ENCODE measurements around the gene ZCCHC14. TPM values are rescaled to one million over a fixed set of nuclear protein-coding genes. Genes with fewer than 3 reads are reported as not detected.

The ZCCHC14 gene
- total RNA-seq, 1 donor from 2014 or later = 11.5 TPM

DNA sequence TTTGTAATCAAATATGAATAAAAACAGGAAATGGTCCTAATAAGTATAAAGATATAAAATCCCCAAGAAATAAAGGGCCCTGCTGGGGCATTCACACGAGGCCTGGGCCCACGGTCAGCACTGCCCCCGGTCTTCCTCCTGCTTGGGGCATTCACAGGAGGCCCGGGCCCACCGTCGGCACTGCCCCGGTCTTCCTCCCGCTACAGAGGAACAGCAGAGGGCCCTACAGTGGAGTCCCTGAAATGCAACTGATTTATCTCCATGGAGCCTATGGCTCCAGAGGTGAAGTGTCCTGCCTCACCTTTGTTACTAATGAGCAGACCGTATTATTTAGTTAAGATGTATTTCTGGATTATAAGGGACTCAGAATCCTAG lies 54.2 kb downstream of the ZCCHC14 start:
- Histone ChIP-seq H3K4me1 (ENCODE audit: control insufficient read depth in 3 of 3, insufficient read depth in 3 of 3, low read length in 3 of 3) (peaks cover 13 to 28% (median 19%) of the 10 kb centered on the region in 3 donors), H3K27ac (ENCODE audit: low read depth, low read length) (no peak overlapping the region), H3K4me3 (ENCODE audit: low read length in 3 of 3) (no peak overlapping the region), H3K9ac (ENCODE audit: low read depth in 1 of 3, low read length in 3 of 3) (no peak overlapping the region), H3K9me3 (ENCODE audit: control insufficient read depth in 3 of 3, low read length in 3 of 3) (no peaks in the 10 kb centered on the region), H3K27me3 (ENCODE audit: control insufficient read depth in 3 of 3, insufficient read depth in 3 of 3, low read length in 3 of 3) (no peaks in the 10 kb centered on the region), H3K36me3 (ENCODE audit: control insufficient read depth in 3 of 3, insufficient read depth in 3 of 3, low read length in 3 of 3) (peaks cover 0 to 2% (median 0%) of the 10 kb centered on the region in 3 donors)

DNA sequence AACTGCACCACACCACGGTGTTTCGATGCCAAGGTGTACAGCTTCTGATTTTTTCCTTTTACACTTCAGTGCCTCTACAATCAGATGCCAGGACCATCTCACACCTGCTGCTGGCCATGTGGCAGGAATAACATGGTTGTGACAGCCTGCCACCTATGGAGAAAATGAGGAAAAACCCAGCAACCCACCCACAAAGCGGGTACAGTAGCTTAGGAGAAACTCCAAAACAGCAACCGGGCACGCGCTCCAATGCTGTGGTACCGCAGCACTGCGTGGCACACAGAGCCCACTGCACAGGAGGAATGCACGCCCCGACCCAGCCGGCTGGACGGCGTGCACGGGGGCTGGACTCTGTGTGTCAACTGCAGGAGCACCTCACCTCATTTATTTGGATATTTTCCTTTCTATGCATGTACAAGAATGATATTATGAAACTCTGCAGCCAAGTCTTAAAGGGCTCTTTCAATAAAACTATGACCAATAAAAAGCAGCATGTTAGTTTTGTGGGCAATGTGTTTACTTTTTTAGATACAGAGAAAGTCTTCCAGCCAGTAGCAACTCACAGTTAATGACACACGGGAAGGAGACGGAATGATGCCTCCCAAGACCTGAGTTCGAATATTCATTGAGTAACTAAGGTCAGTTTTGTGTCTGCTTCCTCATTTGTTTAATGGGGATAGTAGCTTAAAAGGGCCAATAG lies 54.8 kb downstream of the ZCCHC14 start:
- H3K36me3 ChIP-seq (ENCODE audit: control insufficient read depth in 3 of 3, insufficient read depth in 3 of 3, low read length in 3 of 3) = peaks cover 0 to 2% (median 0%) of the 10 kb centered on the region in 3 donors
- no peak overlapping the region for H3K27ac ChIP-seq (ENCODE audit: low read depth, low read length)
- H3K9me3 ChIP-seq (ENCODE audit: control insufficient read depth in 3 of 3, low read length in 3 of 3) = no peaks in the 10 kb centered on the region
- H3K27me3 ChIP-seq (ENCODE audit: control insufficient read depth in 3 of 3, insufficient read depth in 3 of 3, low read length in 3 of 3) = no peaks in the 10 kb centered on the region
- no peak overlapping the region for H3K9ac ChIP-seq (ENCODE audit: low read depth in 1 of 3, low read length in 3 of 3)
- peaks cover 12 to 28% (median 17%) of the 10 kb centered on the region in 3 donors for H3K4me1 ChIP-seq (ENCODE audit: control insufficient read depth in 3 of 3, insufficient read depth in 3 of 3, low read length in 3 of 3)
- no peak overlapping the region for H3K4me3 ChIP-seq (ENCODE audit: low read length in 3 of 3)

DNA sequence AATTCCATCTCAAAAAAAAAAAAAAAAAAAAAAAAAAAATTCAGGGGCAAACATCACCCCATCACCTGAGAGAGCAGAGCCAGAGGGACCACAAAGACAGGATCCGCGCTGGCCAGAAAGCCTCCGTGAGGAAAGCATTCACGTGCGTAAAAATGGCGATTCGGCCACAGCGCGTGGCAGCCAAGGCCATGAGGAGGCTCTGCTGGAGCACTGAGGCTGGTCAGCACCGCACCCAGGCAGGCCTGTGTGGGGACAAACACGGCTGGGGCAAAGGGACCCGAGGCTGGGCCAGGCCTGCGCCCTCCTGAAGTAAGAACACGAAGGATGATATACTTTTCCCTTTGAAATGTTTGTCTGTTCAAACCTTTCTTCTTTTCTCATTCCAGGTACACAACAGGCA lies 55.5 kb downstream of the ZCCHC14 start:
- Histone ChIP-seq H3K4me1 (ENCODE audit: control insufficient read depth in 3 of 3, insufficient read depth in 3 of 3, low read length in 3 of 3) (peaks cover 9 to 24% (median 13%) of the 10 kb centered on the region in 3 donors), H3K9ac (ENCODE audit: low read depth in 1 of 3, low read length in 3 of 3) (no peak overlapping the region), H3K36me3 (ENCODE audit: control insufficient read depth in 3 of 3, insufficient read depth in 3 of 3, low read length in 3 of 3) (peaks cover 2 to 4% (median 3%) of the 10 kb centered on the region in 3 donors), H3K9me3 (ENCODE audit: control insufficient read depth in 3 of 3, low read length in 3 of 3) (no peaks in the 10 kb centered on the region), H3K27ac (ENCODE audit: low read depth, low read length) (no peak overlapping the region), H3K27me3 (ENCODE audit: control insufficient read depth in 3 of 3, insufficient read depth in 3 of 3, low read length in 3 of 3) (no peaks in the 10 kb centered on the region), H3K4me3 (ENCODE audit: low read length in 3 of 3) (no peak overlapping the region)

DNA sequence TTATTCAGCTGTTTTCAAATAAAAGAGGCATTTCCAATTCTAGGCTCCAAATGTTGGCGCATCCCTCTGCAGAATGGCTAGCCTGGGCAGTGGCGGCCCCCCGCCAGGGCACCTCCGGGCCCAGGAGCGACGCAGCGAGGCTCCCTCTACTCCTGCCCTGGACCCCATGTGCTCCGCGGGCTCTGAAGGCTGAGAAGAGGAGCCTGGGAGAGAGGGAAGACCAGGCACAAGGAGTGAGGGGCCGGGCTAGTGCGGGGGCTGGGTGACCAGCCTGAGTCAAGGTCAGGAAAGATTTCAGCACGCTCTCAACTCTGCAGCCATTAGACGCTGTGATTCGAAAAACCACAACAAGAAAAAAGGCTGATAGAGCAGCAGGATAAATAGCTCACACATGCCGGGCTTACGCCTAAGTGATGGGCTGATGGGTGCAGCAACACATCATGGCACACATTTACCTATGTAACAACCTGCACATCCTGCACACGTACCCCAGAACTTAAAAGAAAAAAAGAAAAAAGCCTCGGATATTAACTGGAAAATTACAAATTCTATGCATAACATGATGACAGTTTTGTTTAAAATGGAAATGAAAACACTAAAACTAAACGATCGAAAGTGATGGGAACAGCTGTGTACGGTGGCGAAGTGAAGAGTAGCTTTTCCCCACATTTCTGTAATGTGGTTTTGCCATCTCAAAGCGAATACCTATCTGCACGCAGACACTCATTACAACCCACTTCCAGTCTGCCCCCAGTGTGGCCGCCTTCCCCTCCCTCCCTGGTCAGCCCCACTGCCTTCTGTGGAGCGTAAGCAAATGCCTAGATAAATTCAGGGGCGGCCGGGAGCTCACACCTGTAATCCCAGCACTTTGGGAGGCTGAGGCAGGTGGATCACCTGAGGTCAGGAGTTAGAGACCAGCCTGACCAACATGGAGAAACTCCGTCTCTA lies 56.3 kb downstream of the ZCCHC14 start:
- Histone ChIP-seq H3K4me1 (ENCODE audit: control insufficient read depth in 3 of 3, insufficient read depth in 3 of 3, low read length in 3 of 3) (peaks cover 7 to 18% (median 13%) of the 10 kb centered on the region in 3 donors), H3K9ac (ENCODE audit: low read depth in 1 of 3, low read length in 3 of 3) (no peak overlapping the region), H3K27ac (ENCODE audit: low read depth, low read length) (peak overlapping the region; percentile 45), H3K4me3 (ENCODE audit: low read length in 3 of 3) (no peak overlapping the region), H3K9me3 (ENCODE audit: control insufficient read depth in 3 of 3, low read length in 3 of 3) (no peaks in the 10 kb centered on the region), H3K36me3 (ENCODE audit: control insufficient read depth in 3 of 3, insufficient read depth in 3 of 3, low read length in 3 of 3) (peaks cover 4 to 9% (median 8%) of the 10 kb centered on the region in 3 donors), H3K27me3 (ENCODE audit: control insufficient read depth in 3 of 3, insufficient read depth in 3 of 3, low read length in 3 of 3) (no peaks in the 10 kb centered on the region)

DNA sequence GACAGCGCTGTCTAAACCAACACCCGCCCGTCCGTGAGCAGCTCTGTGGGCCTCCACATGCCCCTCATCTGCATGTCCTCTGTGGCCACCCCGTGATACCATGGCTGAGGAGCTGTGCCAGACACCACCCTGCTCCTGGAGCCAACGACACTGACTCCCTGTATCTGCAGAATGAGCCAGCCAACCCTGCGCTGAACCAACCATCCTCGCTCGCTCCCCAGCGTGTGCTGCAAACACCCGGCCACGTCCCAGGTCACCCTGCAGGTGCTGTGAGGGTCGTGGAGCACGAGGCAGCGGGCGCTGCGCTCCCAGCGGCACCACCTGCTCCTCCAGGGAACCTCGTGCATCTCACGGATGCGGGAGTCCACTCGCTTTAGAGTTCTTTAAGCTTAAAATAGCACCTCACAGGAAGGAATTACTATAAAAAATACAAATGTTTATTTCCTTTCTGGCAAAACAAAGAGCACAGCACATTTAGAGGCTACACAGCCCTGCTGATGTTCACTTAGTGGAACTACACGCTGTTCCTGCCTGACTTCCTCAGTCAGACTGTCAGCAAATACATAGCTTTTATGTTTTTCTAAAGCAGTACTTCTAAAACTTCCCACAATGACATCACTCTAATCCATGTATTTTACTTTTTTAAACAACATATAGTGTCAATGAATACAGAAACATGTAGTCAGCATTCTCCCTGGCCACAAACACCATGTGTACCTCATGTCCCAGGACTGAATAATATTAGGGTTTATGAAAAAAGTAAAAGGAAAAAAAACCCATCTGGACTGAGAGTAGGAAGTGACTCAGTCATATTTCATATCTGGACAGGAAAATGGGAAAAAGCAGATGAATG lies 57.2 kb downstream of the ZCCHC14 start:
- Histone ChIP-seq H3K4me3 (ENCODE audit: low read length in 3 of 3) (peak overlapping the region in 1 of 3 donors; percentile 37), H3K27ac (ENCODE audit: low read depth, low read length) (peak overlapping the region; percentile 45), H3K9ac (ENCODE audit: low read depth in 1 of 3, low read length in 3 of 3) (no peak overlapping the region)

DNA sequence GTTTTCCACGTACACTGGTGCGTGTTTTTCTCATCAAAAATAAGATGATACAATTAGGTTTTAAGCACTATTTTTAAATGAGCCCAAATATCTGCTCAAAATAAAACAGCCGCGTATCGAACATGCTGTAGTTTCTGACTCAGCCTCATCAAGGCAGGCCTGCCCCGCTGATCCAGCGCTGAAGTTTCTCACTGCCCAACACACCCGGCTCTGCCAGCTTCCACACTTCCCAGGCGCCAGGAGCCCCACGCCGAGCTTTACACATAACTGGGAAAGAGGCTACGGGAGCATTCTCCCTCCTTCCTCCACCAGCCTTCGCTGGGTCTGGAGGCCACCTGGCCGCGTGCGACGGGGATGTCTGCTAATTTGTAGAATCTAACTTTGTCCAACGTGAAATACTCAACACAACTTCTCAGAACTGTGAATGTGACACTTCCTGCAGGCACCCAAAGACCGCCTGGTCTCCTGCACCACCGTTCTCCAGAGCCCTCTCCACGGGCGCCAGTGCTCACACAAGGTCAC lies 58.6 kb downstream of the ZCCHC14 start:
- Histone ChIP-seq H3K27me3 (ENCODE audit: control insufficient read depth in 3 of 3, insufficient read depth in 3 of 3, low read length in 3 of 3) (no peaks in the 10 kb centered on the region), H3K36me3 (ENCODE audit: control insufficient read depth in 3 of 3, insufficient read depth in 3 of 3, low read length in 3 of 3) (peaks cover 4 to 11% (median 9%) of the 10 kb centered on the region in 3 donors), H3K27ac (ENCODE audit: low read depth, low read length) (no peak overlapping the region), H3K4me3 (ENCODE audit: low read length in 3 of 3) (no peak overlapping the region), H3K9ac (ENCODE audit: low read depth in 1 of 3, low read length in 3 of 3) (no peak overlapping the region), H3K9me3 (ENCODE audit: control insufficient read depth in 3 of 3, low read length in 3 of 3) (no peaks in the 10 kb centered on the region), H3K4me1 (ENCODE audit: control insufficient read depth in 3 of 3, insufficient read depth in 3 of 3, low read length in 3 of 3) (peaks cover 7 to 18% (median 13%) of the 10 kb centered on the region in 3 donors)

More for the DNA sequence above, 57.2 kb downstream of the ZCCHC14 start:
- no peaks in the 10 kb centered on the region for H3K27me3 ChIP-seq (ENCODE audit: control insufficient read depth in 3 of 3, insufficient read depth in 3 of 3, low read length in 3 of 3)
- no peaks in the 10 kb centered on the region for H3K9me3 ChIP-seq (ENCODE audit: control insufficient read depth in 3 of 3, low read length in 3 of 3)
- H3K36me3 ChIP-seq (ENCODE audit: control insufficient read depth in 3 of 3, insufficient read depth in 3 of 3, low read length in 3 of 3) = peaks cover 4 to 11% (median 9%) of the 10 kb centered on the region in 3 donors
- peaks cover 7 to 18% (median 13%) of the 10 kb centered on the region in 3 donors for H3K4me1 ChIP-seq (ENCODE audit: control insufficient read depth in 3 of 3, insufficient read depth in 3 of 3, low read length in 3 of 3)

DNA sequence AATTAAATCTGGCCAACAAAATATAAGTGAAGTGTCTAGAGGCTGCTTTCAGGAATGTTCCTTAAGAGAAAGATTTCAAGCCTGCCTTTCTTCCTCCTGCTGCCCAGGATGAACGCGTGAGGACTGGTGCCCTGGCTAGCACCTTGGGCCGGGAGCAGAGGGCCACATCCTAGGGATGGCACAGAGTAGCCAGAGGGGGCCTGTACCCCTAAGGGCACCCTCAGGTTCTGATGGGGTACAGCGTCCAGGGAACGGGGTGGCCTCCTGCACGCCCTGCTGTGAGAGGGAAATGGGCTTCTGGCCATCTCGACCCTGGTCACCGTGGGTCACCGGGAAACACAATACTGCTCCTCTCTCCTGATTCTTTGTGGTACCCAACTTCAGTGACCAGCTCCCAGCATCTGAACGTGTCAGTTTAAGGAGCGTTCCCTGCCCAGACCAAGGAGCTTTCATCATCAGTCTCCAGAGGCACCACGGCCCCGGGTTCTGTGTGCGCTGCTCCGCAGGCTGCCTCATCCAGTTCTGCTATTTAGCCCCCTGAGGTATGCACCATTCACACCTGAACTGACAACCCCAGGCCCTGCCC lies 60.4 kb downstream of the ZCCHC14 start:
- Histone ChIP-seq H3K9ac (ENCODE audit: low read depth in 1 of 3, low read length in 3 of 3) (no peak overlapping the region), H3K4me3 (ENCODE audit: low read length in 3 of 3) (no peak overlapping the region), H3K9me3 (ENCODE audit: control insufficient read depth in 3 of 3, low read length in 3 of 3) (no peaks in the 10 kb centered on the region), H3K27ac (ENCODE audit: low read depth, low read length) (no peak overlapping the region), H3K27me3 (ENCODE audit: control insufficient read depth in 3 of 3, insufficient read depth in 3 of 3, low read length in 3 of 3) (no peaks in the 10 kb centered on the region), H3K36me3 (ENCODE audit: control insufficient read depth in 3 of 3, insufficient read depth in 3 of 3, low read length in 3 of 3) (peaks cover 4 to 13% (median 12%) of the 10 kb centered on the region in 3 donors), H3K4me1 (ENCODE audit: control insufficient read depth in 3 of 3, insufficient read depth in 3 of 3, low read length in 3 of 3) (peaks cover 7 to 18% (median 13%) of the 10 kb centered on the region in 3 donors)

DNA sequence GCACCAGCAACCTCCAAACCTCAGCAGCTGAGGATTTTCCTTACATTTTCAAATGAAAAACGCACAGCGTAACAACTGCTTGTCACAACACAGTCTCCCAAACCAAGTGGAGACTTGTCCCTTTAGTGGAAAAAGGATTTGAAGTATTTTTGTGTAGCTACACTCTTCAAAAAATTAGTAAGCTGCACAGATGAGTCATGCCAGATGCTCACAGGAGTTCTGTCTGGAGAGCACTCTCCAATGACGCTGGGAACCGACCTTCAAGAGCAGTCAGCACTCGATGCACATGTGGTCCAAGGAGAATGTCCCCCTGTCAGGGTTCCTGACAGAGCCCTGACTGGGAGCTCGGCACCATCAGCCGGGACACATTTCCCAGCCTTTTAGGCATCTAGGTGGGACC lies 60.9 kb downstream of the ZCCHC14 start:
- no peak overlapping the region for H3K9ac ChIP-seq (ENCODE audit: low read depth in 1 of 3, low read length in 3 of 3)
- H3K36me3 ChIP-seq (ENCODE audit: control insufficient read depth in 3 of 3, insufficient read depth in 3 of 3, low read length in 3 of 3) = peaks cover 4 to 14% (median 12%) of the 10 kb centered on the region in 3 donors
- H3K9me3 ChIP-seq (ENCODE audit: control insufficient read depth in 3 of 3, low read length in 3 of 3) = no peaks in the 10 kb centered on the region
- H3K27me3 ChIP-seq (ENCODE audit: control insufficient read depth in 3 of 3, insufficient read depth in 3 of 3, low read length in 3 of 3) = no peaks in the 10 kb centered on the region
- H3K27ac ChIP-seq (ENCODE audit: low read depth, low read length) = no peak overlapping the region
- peaks cover 7 to 18% (median 13%) of the 10 kb centered on the region in 3 donors for H3K4me1 ChIP-seq (ENCODE audit: control insufficient read depth in 3 of 3, insufficient read depth in 3 of 3, low read length in 3 of 3)
- H3K4me3 ChIP-seq (ENCODE audit: low read length in 3 of 3) = no peak overlapping the region
